ENCODE data around the gene DUS2.

Gene DUS2

GRCh38 chr16:68083239-68083781 is 60.2 kb downstream of the DUS2 start:
- TF ChIP-seq CTCF (IDR thresholded peaks at IDR 0.05; ENCODE audit: control insufficient read depth, extremely low read depth, insufficient read depth) = no peak
- H3K4me3 ChIP-seq (ENCODE audit: low read depth, low read length) = no peak overlapping the region
- DNase-seq (ENCODE audit: low read depth) = no peak

- TF ChIP-seq CTCF (IDR thresholded peaks at IDR 0.05; ENCODE audit: control insufficient read depth, extremely low read depth, insufficient read depth) = no peak
- no peak overlapping the region for H3K4me3 ChIP-seq (ENCODE audit: low read depth, low read length)
- no peak for DNase-seq (ENCODE audit: low read depth)
Observed at GRCh38 chr16:68083861-68084503, 60.9 kb downstream of the DUS2 start.

- no peak for TF ChIP-seq CTCF (IDR thresholded peaks at IDR 0.05; ENCODE audit: control insufficient read depth, extremely low read depth, insufficient read depth)
- DNase-seq (ENCODE audit: low read depth) = no peak
- peak overlapping the region; percentile 11; the same call in 1 of the 2 replicates for H3K4me3 ChIP-seq (ENCODE audit: low read depth, low read length)
Observed at GRCh38 chr16:68084504-68085258, 61.6 kb downstream of the DUS2 start.

- TF ChIP-seq CTCF (IDR thresholded peaks at IDR 0.05; ENCODE audit: control insufficient read depth, extremely low read depth, insufficient read depth) = 0 out of 2 replicates have a peak, but pooled peaks have one; percentile 4
- peak; percentile 80 for DNase-seq (ENCODE audit: low read depth)
- peak within 1 kb of the TSS; percentile 76 for H3K4me3 ChIP-seq (ENCODE audit: low read depth, low read length)
Observed at GRCh38 chr16:68085259-68086071, 62.4 kb downstream of the DUS2 start, which contains the start of gene NFATC3. NFATC3 (plus strand) TSS chr16:68085370; CDS start chr16:68085682, 312 bp downstream.

- no peak for TF ChIP-seq CTCF (IDR thresholded peaks at IDR 0.05; ENCODE audit: control insufficient read depth, extremely low read depth, insufficient read depth)
- peak overlapping the region; percentile 76 for H3K4me3 ChIP-seq (ENCODE audit: low read depth, low read length)
- DNase-seq (ENCODE audit: low read depth) = no peak
Observed at GRCh38 chr16:68086336-68086841, 63.3 kb downstream of the DUS2 start.

GRCh38 chr16:68086860-68087268 is 63.8 kb downstream of the DUS2 start:
- no peak for DNase-seq (ENCODE audit: low read depth)
- peak overlapping the region; percentile 76 for H3K4me3 ChIP-seq (ENCODE audit: low read depth, low read length)
- no peak for TF ChIP-seq CTCF (IDR thresholded peaks at IDR 0.05; ENCODE audit: control insufficient read depth, extremely low read depth, insufficient read depth)

Data from LNCaP clone FGC (cell line).